SK-N-SH (cell line): ENCODE results near the gene CCNL1. TPM values are rescaled to one million over a fixed set of nuclear protein-coding genes. Genes with fewer than 3 reads are reported as not detected.

Experiments
- CTCF ChIA-PET: fragments of 300-600, 350-600 bp; formaldehyde crosslinking; extraction: SDS; loops from one replicate; lab custom pipeline; 2021; lab: Yijun Ruan, JAX
- POLR2A ChIA-PET: fragments of 350-600 bp; sonication (Branson Sonifier 250); formaldehyde crosslinking; extraction: SDS; loops from one replicate; lab custom pipeline; 2020; ENCODE audit warnings: antibody characterized with exemption, inconsistent platforms; lab: Yijun Ruan, JAX
- DNase-seq: peaks from one replicate; pipeline ENCODE4 v3.0.0; 2012
- H2AFZ ChIP-seq: fragments of 200-600 bp; sonication (generic); 2 replicates; pipeline ENCODE4 v1.8.1; 2016; ENCODE audit warnings: antibody characterized with exemption, mild to moderate bottlenecking, low read depth
- H3F3A ChIP-seq: fragments of 200-600 bp; sonication (generic); replicated peaks from 2 replicates; pipeline ENCODE3; 2016; ENCODE audit warnings: antibody characterized with exemption, mild to moderate bottlenecking; ENCODE audit not compliant: insufficient read depth
- H3K27ac ChIP-seq, 2 experiments: fragments of 200-500 bp in 1 of 2; fragments of 200-600 bp in 1 of 2; sonication (Bioruptor generic) in 1 of 2; sonication (generic), shearing (Covaris generic) in 1 of 2; 2 replicates each; pipeline versions ENCODE4 v1.5.1 to v1.6.1; 2014 to 2016; ENCODE audit warnings: low read depth in 2 of 2, inconsistent platforms in 1 of 2, low read length in 1 of 2, mild to moderate bottlenecking in 1 of 2, mixed read lengths in 1 of 2
- H3K27me3 ChIP-seq: fragments of 200-600 bp; sonication (generic), shearing (Covaris generic); 2 replicates; pipeline ENCODE4 v1.6.1; 2016; ENCODE audit warnings: mixed run types; ENCODE audit not compliant: insufficient read depth
- H3K36me3 ChIP-seq, 2 experiments: fragments of 200-500 bp in 1 of 2; fragments of 200-600 bp in 1 of 2; sonication (Bioruptor generic) in 1 of 2; sonication (generic) in 1 of 2; replicated peaks in 1 of 2; 2 replicates each; pipeline versions ENCODE3 to v1.5.1; 2014 to 2016; ENCODE audit warnings: low read length in 1 of 2, mild to moderate bottlenecking in 1 of 2; ENCODE audit not compliant: insufficient read depth in 2 of 2, control insufficient read depth in 1 of 2
- H3K4me1 ChIP-seq, 2 experiments: fragments of 200-500 bp in 1 of 2; fragments of 200-600 bp in 1 of 2; sonication (Bioruptor generic) in 1 of 2; sonication (generic), shearing (Covaris generic) in 1 of 2; 2 replicates each; pipeline versions ENCODE4 v1.5.1 to v1.6.1; 2014 to 2016; ENCODE audit warnings: low read depth in 1 of 2, low read length in 1 of 2, mixed run types in 1 of 2; ENCODE audit not compliant: insufficient read depth in 2 of 2, control insufficient read depth in 1 of 2
- H3K4me2 ChIP-seq: fragments of 200-600 bp; sonication (generic), shearing (Covaris generic); 2 replicates; pipeline ENCODE4 v1.6.1; 2017; ENCODE audit warnings: mixed run types
- H3K4me3 ChIP-seq, 2 experiments: fragments of 200-500 bp in 1 of 2; fragments of 200-600 bp in 1 of 2; sonication (Bioruptor generic) in 1 of 2; sonication (generic), shearing (Covaris generic) in 1 of 2; 2 replicates each; pipeline versions ENCODE4 v1.5.1 to v1.8.1; 2014 to 2016; ENCODE audit warnings: low read depth in 2 of 2, inconsistent platforms in 1 of 2, low read length in 1 of 2, mild to moderate bottlenecking in 1 of 2, mixed read lengths in 1 of 2, moderate library complexity in 1 of 2
- H3K79me2 ChIP-seq: fragments of 200-600 bp; sonication (generic); 2 replicates; pipeline ENCODE4 v1.8.1; 2017; ENCODE audit warnings: mild to moderate bottlenecking; ENCODE audit not compliant: insufficient read depth
- H3K9ac ChIP-seq: fragments of 200-600 bp; sonication (generic); 2 replicates; pipeline ENCODE4 v1.6.1; 2017; ENCODE audit warnings: mixed run types
- H3K9me2 ChIP-seq: fragments of 200-600 bp; sonication (generic); 2 replicates; pipeline ENCODE4 v1.6.1; 2017; ENCODE audit warnings: mixed run types
- H3K9me3 ChIP-seq: fragments of 200-600 bp; sonication (generic); 2 replicates; pipeline ENCODE4 v1.6.1; 2017; ENCODE audit warnings: mixed run types, mild to moderate bottlenecking, moderate library complexity
- H4K20me1 ChIP-seq: fragments of 200-600 bp; sonication (generic); 2 replicates; pipeline ENCODE4 v1.6.1; 2017; ENCODE audit warnings: mild to moderate bottlenecking, mixed run types; ENCODE audit not compliant: insufficient read depth
- CTCF ChIP-seq: fragments of 200-600 bp; sonication (generic); IDR thresholded peaks from 2 replicates; pipeline ENCODE4 v1.6.1; 2017; ENCODE audit warnings: antibody characterized with exemption, mild to moderate bottlenecking, moderate library complexity
- ELF1 ChIP-seq: IDR thresholded peaks from 2 replicates; pipeline ENCODE4 v1.4.0; 2012
- EP300 ChIP-seq, 2 experiments: IDR thresholded peaks; 2 replicates each; pipeline versions ENCODE4 v1.4.0 to v1.6.1; 2012; ENCODE audit warnings: borderline replicate concordance in 1 of 2, low read depth in 1 of 2, low read length in 1 of 2
- FOXJ3 ChIP-seq: sonication (generic); formaldehyde crosslinking; IDR thresholded peaks from 2 replicates; pipeline ENCODE4 v1.5.1; 2020; ENCODE audit warnings: mild to moderate bottlenecking, missing genetic modification reagents
- IRF3 ChIP-seq: fragments of 150-350 bp; IDR thresholded peaks from 2 replicates; pipeline ENCODE4 v1.6.1; 2016; ENCODE audit warnings: mild to moderate bottlenecking, low read depth, low read length
- JUND ChIP-seq: IDR thresholded peaks from 2 replicates; pipeline ENCODE4 v1.4.0; 2012
- MEF2A ChIP-seq: IDR thresholded peaks from 2 replicates; pipeline ENCODE4 v1.4.0; 2012; ENCODE audit warnings: low read depth, borderline replicate concordance
- POLR2AphosphoS5 ChIP-seq: IDR thresholded peaks from 2 replicates; pipeline ENCODE4 v1.6.1; 2012; ENCODE audit warnings: low read depth, low read length
- RCOR1 ChIP-seq: fragments of 150-350 bp; IDR thresholded peaks from 2 replicates; pipeline ENCODE4 v1.6.1; 2017; ENCODE audit warnings: antibody characterized with exemption, low read length
- REST ChIP-seq: IDR thresholded peaks from 2 replicates; pipeline ENCODE4 v1.6.1; 2012; ENCODE audit warnings: mild to moderate bottlenecking, low read depth, low read length, moderate library complexity
- RFX5 ChIP-seq: IDR thresholded peaks from 2 replicates; pipeline ENCODE4 v1.6.1; 2012; ENCODE audit warnings: mild to moderate bottlenecking, improper control_type of control experiment, low read length
- SIN3A ChIP-seq: IDR thresholded peaks from 2 replicates; pipeline ENCODE4 v1.6.1; 2012; ENCODE audit warnings: low read depth, mild to moderate bottlenecking, low read length, moderate library complexity, borderline replicate concordance
- TCF12 ChIP-seq: IDR thresholded peaks from 2 replicates; pipeline ENCODE4 v1.4.0; 2012
- YY1 ChIP-seq: IDR thresholded peaks from 2 replicates; pipeline ENCODE4 v1.4.0; 2012; ENCODE audit warnings: low read depth, mild to moderate bottlenecking
- ZBTB33 ChIP-seq: IDR thresholded peaks from 2 replicates; pipeline ENCODE4 v1.4.0; 2012; ENCODE audit warnings: low read depth, borderline replicate concordance
- WGBS: methylation state at CpG from one replicate; pipeline ENCODE4 v1.1.6; 2017; ENCODE audit warnings: low lambda C conversion rate; 5-methylcytosine and 5-hydroxymethylcytosine counted together
- polyA plus RNA-seq, 3 experiments: library from polyadenylated mRNA; depleted of rRNA; stranded (reverse); fragments of >200 nt; gene quantifications; 2 replicates each; pipeline ENCODE4 v1.2.3, GENCODE V29; 2012

The CCNL1 gene
- polyA plus RNA-seq, 1 of the 3 experiments (the other 2 are of a cell fraction), result 99.8 TPM

- ChIA-PET CTCF (interaction anchor here (0.5 to 4.4 kb wide), 59 partner anchors 11 to 1142 kb away, joined by 3 to 57 read pairs (median 4); partner anchors contain the start of genes KCNAB1, SSR3 and TIPARP), POLR2A (interaction anchor here (1.7 kb wide), 1 partner anchor 48 kb away, joined by 3 read pairs; no protein-coding TSS in a partner anchor)
- Histone ChIP-seq H3K9me2 (no peaks in the 10 kb centered on the region), H4K20me1 (no peaks in the 10 kb centered on the region), H3K4me1 (peaks cover 4 to 27% of the 10 kb centered on the region in 2 experiments; a peak in 3 of 4 replicates), H3K27me3 (no peaks in the 10 kb centered on the region), H3K79me2 (no peaks in the 10 kb centered on the region), H2AFZ (no peak overlapping the region), H3K4me2 (no peak overlapping the region), H3K9me3 (no peaks in the 10 kb centered on the region), H3K9ac (no peak overlapping the region), H3F3A (peaks cover 7% of the 10 kb centered on the region), H3K4me3 (no peak overlapping the region), H3K27ac (no peak overlapping the region), H3K36me3 (peaks cover 0 to 3% of the 10 kb centered on the region in 2 experiments)
- no peak for DNase-seq
- WGBS, result 59% methylated on average over 5 of the region's 6 CpGs
- no peak for TF ChIP-seq FOXJ3 (CRISPR knock-in tag)
- TF ChIP-seq REST, result no peak
- TF ChIP-seq ZBTB33, result no peak
- TF ChIP-seq JUND, result no peak
- TF ChIP-seq RCOR1, result no peak
- TF ChIP-seq ELF1, result no peak
- TF ChIP-seq IRF3, result no peak
- no peak for TF ChIP-seq SIN3A
- TF ChIP-seq POLR2AphosphoS5, result no peak
- TF ChIP-seq RFX5, result no peak
- no peak for TF ChIP-seq EP300 (IDR thresholded peaks at IDR 0.05; ENCODE audit: borderline replicate concordance in 1 of 2, low read depth in 1 of 2, low read length in 1 of 2)
- no peak for TF ChIP-seq MEF2A
- TF ChIP-seq TCF12, result no peak
- TF ChIP-seq YY1, result no peak
- TF ChIP-seq CTCF, result no peak
These were observed 23.1 kb downstream of the CCNL1 start for GRCh38 chr3:157136647-157137387.
